Liver (tissue), 9 donors: ENCODE results near the gene DTNB. TPM values are rescaled to one million over a fixed set of nuclear protein-coding genes. Genes with fewer than 3 reads are reported as not detected.

Experiments
- DNase-seq: peaks from one replicate; pipeline ENCODE4 v3.0.0-alpha.2; 2017; ENCODE audit warnings: low spot score
- H3K27ac ChIP-seq, 2 donors: one replicate each; pipeline ENCODE4 v1.7.0; 2013; ENCODE audit warnings: inconsistent platforms in 2 of 2, low read length in 2 of 2, control low read depth in 1 of 2, low read depth in 1 of 2, mild to moderate bottlenecking in 1 of 2
- H3K27me3 ChIP-seq, 4 donors: one replicate each; pipeline versions ENCODE4 v1.6.1 to v1.7.0; 2013; ENCODE audit warnings: low read length in 3 of 4, inconsistent platforms in 1 of 4, mild to moderate bottlenecking in 1 of 4, moderate library complexity in 1 of 4; ENCODE audit not compliant: control insufficient read depth in 4 of 4, insufficient read depth in 4 of 4
- H3K36me3 ChIP-seq, 4 donors: one replicate each; pipeline versions ENCODE4 v1.6.1 to v1.7.0; 2013; ENCODE audit warnings: low read length in 3 of 4, mild to moderate bottlenecking in 3 of 4, low read depth in 1 of 4, moderate library complexity in 1 of 4; ENCODE audit not compliant: control insufficient read depth in 4 of 4, insufficient read depth in 3 of 4
- H3K4me1 ChIP-seq, 4 donors: one replicate each; pipeline versions ENCODE4 v1.6.1 to v1.7.0; 2013; ENCODE audit warnings: low read length in 3 of 4, mild to moderate bottlenecking in 3 of 4, moderate library complexity in 1 of 4; ENCODE audit not compliant: control insufficient read depth in 4 of 4, insufficient read depth in 4 of 4
- H3K4me3 ChIP-seq, 3 donors: one replicate each; pipeline versions ENCODE4 v1.6.1 to v1.7.0; 2013; ENCODE audit warnings: low read length in 3 of 3, control low read depth in 1 of 3, low read depth in 1 of 3, mild to moderate bottlenecking in 1 of 3
- H3K9ac ChIP-seq, 2 donors: one replicate each; pipeline ENCODE4 v1.7.0; 2013; ENCODE audit warnings: low read length in 2 of 2, mild to moderate bottlenecking in 2 of 2, moderate library complexity in 2 of 2, control low read depth in 1 of 2, low read depth in 1 of 2
- H3K9me3 ChIP-seq, 4 donors: one replicate each; pipeline versions ENCODE4 v1.6.1 to v1.7.0; 2013; ENCODE audit warnings: low read length in 3 of 4; ENCODE audit not compliant: control insufficient read depth in 4 of 4
- ATF3 ChIP-seq: IDR thresholded peaks from 2 replicates; pipeline ENCODE4 v1.6.1; 2016; ENCODE audit warnings: antibody characterized with exemption
- EGR1 ChIP-seq, 2 donors: IDR thresholded peaks; 2 replicates each; pipeline ENCODE4 v1.6.1; 2016 to 2018; ENCODE audit warnings: antibody characterized with exemption in 2 of 2, low read depth in 2 of 2
- FOXA1 ChIP-seq: IDR thresholded peaks from 2 replicates; pipeline ENCODE4 v1.6.1; 2016; ENCODE audit warnings: antibody characterized with exemption
- FOXA2 ChIP-seq: IDR thresholded peaks from 2 replicates; pipeline ENCODE4 v1.6.1; 2016; ENCODE audit warnings: antibody characterized with exemption
- GABPA ChIP-seq, 2 donors: IDR thresholded peaks in 1 of 2; conservative IDR thresholded peaks in 1 of 2; 2 replicates each; pipeline ENCODE4 v1.6.1; 2016; ENCODE audit warnings: antibody characterized with exemption in 2 of 2, mild to moderate bottlenecking in 1 of 2, moderate library complexity in 1 of 2
- HNF4A ChIP-seq, 2 donors: conservative IDR thresholded peaks; 2 replicates each; pipeline ENCODE4 v1.6.1; 2016; ENCODE audit warnings: antibody characterized with exemption in 2 of 2, mild to moderate bottlenecking in 2 of 2
- HNF4G ChIP-seq: IDR thresholded peaks from 2 replicates; pipeline ENCODE4 v1.6.1; 2016; ENCODE audit warnings: antibody characterized with exemption
- JUND ChIP-seq, 2 donors: IDR thresholded peaks; 2 replicates each; pipeline ENCODE4 v1.6.1; 2016; ENCODE audit warnings: antibody characterized with exemption in 2 of 2
- NR2F2 ChIP-seq: IDR thresholded peaks from 2 replicates; pipeline ENCODE4 v1.6.1; 2016; ENCODE audit warnings: antibody characterized with exemption
- RAD21 ChIP-seq, 2 donors: IDR thresholded peaks; 2 replicates each; pipeline ENCODE4 v1.6.1; 2016; ENCODE audit warnings: antibody characterized with exemption in 2 of 2, mild to moderate bottlenecking in 2 of 2
- RXRA ChIP-seq, 2 donors: IDR thresholded peaks; 2 replicates each; pipeline ENCODE4 v1.6.1; 2017 to 2018; ENCODE audit warnings: antibody characterized with exemption in 2 of 2, mild to moderate bottlenecking in 1 of 2
- SP1 ChIP-seq: IDR thresholded peaks from 2 replicates; pipeline ENCODE4 v1.6.1; 2018; ENCODE audit warnings: antibody characterized with exemption, mild to moderate bottlenecking
- TAF1 ChIP-seq: conservative IDR thresholded peaks from 2 replicates; pipeline ENCODE4 v1.6.1; 2016; ENCODE audit warnings: antibody characterized with exemption, mild to moderate bottlenecking
- YY1 ChIP-seq: IDR thresholded peaks from 2 replicates; pipeline ENCODE4 v1.6.1; 2016; ENCODE audit warnings: antibody characterized with exemption, mild to moderate bottlenecking
- ZBTB33 ChIP-seq: IDR thresholded peaks from 2 replicates; pipeline ENCODE4 v1.6.1; 2016; ENCODE audit warnings: antibody characterized with exemption
- polyA plus RNA-seq, 2 donors: library from polyadenylated mRNA; stranded (reverse) in 1 of 2; unstranded in 1 of 2; fragments of 200-250 nt in 1 of 2; fragments of >200 nt in 1 of 2; fragmentation: Nextera tagmentation in 1 of 2; extraction: Ambion mirVana in 1 of 2; gene quantifications; one replicate each; pipeline versions ENCODE4 v1.2.1 to v1.2.3, GENCODE V29; 2013 to 2015
- total RNA-seq, 2 donors: library from RNA; depleted of rRNA; stranded (reverse); fragments of >200 nt; gene quantifications; one replicate each; pipeline ENCODE4 v1.2.3, GENCODE V29; 2014
- TF ChIP-seq, protein P1 (sequence below): fragments of 150-350 bp; IDR thresholded peaks from 2 replicates; pipeline ENCODE4 v1.5.1; 2017; ENCODE audit warnings: improper control_type of control experiment, low read depth, low read length; ENCODE audit not compliant: missing input control
- TF ChIP-seq, protein P2 (sequence below): IDR thresholded peaks from 2 replicates; pipeline ENCODE4 v1.6.1; 2016; ENCODE audit warnings: antibody characterized with exemption
- TF ChIP-seq, protein P3 (sequence below): IDR thresholded peaks from 2 replicates; pipeline ENCODE4 v1.6.1; 2016; ENCODE audit warnings: antibody characterized with exemption, mild to moderate bottlenecking
- donor health status: healthy.
- donor health status: healthy.
- donor health status: healthy.
- donor health status: healthy.
- donor health status: healthy.

DTNB gene
- total and polyA plus RNA-seq, 4 donors, result 3.3 to 10.5 (median 6.4) TPM

DNA sequence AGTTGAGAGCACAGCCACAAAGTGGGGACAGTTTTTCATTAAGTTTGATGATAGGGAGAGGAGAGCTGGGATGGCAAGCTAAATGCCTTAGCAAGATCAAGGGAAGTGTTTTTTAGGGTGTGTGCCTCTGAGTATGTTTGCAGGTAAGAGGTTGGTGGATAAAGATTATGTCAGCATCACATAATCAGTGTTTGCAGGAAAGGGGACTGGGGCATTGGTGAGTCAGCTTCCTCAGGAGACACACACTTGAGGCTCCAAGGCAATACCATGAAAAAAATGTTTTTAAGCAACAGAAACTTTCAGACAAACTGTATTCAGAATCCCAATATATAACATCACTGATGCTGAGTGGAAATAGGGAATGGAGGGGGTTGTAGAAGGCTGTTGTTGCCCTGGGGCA lies 25.4 kb upstream of the DTNB start:
- H3K27me3 ChIP-seq, result no peaks in the 10 kb centered on the region
- H3K36me3 ChIP-seq, result no peaks in the 10 kb centered on the region
- TF ChIP-seq YY1 (no peak), FOXA2 (no peak), RAD21 (IDR thresholded peaks at IDR 0.05) (no peak), SP1 (no peak), ZBTB33 (no peak), RXRA (IDR thresholded peaks at IDR 0.05) (no peak), FOXA1 (no peak), HNF4G (no peak), GABPA (IDR thresholded peaks at IDR 0.05 in 1 of 2, conservative IDR thresholded peaks at IDR 0.05 in 1 of 2) (no peak), ATF3 (no peak), EGR1 (IDR thresholded peaks at IDR 0.05; ENCODE audit: low read depth in 2 of 2) (no peak), HNF4A (conservative IDR thresholded peaks at IDR 0.05) (no peak), TAF1 (no peak), NR2F2 (no peak), JUND (IDR thresholded peaks at IDR 0.05) (no peak)
- TF ChIP-seq, protein P1, sequence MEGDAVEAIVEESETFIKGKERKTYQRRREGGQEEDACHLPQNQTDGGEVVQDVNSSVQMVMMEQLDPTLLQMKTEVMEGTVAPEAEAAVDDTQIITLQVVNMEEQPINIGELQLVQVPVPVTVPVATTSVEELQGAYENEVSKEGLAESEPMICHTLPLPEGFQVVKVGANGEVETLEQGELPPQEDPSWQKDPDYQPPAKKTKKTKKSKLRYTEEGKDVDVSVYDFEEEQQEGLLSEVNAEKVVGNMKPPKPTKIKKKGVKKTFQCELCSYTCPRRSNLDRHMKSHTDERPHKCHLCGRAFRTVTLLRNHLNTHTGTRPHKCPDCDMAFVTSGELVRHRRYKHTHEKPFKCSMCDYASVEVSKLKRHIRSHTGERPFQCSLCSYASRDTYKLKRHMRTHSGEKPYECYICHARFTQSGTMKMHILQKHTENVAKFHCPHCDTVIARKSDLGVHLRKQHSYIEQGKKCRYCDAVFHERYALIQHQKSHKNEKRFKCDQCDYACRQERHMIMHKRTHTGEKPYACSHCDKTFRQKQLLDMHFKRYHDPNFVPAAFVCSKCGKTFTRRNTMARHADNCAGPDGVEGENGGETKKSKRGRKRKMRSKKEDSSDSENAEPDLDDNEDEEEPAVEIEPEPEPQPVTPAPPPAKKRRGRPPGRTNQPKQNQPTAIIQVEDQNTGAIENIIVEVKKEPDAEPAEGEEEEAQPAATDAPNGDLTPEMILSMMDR, result no peak
- TF ChIP-seq, protein P2, sequence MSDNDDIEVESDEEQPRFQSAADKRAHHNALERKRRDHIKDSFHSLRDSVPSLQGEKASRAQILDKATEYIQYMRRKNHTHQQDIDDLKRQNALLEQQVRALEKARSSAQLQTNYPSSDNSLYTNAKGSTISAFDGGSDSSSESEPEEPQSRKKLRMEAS, result no peak
- TF ChIP-seq, protein P3, sequence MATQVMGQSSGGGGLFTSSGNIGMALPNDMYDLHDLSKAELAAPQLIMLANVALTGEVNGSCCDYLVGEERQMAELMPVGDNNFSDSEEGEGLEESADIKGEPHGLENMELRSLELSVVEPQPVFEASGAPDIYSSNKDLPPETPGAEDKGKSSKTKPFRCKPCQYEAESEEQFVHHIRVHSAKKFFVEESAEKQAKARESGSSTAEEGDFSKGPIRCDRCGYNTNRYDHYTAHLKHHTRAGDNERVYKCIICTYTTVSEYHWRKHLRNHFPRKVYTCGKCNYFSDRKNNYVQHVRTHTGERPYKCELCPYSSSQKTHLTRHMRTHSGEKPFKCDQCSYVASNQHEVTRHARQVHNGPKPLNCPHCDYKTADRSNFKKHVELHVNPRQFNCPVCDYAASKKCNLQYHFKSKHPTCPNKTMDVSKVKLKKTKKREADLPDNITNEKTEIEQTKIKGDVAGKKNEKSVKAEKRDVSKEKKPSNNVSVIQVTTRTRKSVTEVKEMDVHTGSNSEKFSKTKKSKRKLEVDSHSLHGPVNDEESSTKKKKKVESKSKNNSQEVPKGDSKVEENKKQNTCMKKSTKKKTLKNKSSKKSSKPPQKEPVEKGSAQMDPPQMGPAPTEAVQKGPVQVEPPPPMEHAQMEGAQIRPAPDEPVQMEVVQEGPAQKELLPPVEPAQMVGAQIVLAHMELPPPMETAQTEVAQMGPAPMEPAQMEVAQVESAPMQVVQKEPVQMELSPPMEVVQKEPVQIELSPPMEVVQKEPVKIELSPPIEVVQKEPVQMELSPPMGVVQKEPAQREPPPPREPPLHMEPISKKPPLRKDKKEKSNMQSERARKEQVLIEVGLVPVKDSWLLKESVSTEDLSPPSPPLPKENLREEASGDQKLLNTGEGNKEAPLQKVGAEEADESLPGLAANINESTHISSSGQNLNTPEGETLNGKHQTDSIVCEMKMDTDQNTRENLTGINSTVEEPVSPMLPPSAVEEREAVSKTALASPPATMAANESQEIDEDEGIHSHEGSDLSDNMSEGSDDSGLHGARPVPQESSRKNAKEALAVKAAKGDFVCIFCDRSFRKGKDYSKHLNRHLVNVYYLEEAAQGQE, result no peak
- DNase-seq, result no peak
- H3K27ac ChIP-seq, result no peak overlapping the region
- H3K9ac ChIP-seq, result no peak overlapping the region
- H3K9me3 ChIP-seq, result no peaks in the 10 kb centered on the region
- no peaks in the 10 kb centered on the region for H3K4me1 ChIP-seq
- no peak overlapping the region for H3K4me3 ChIP-seq
